IgD-negative memory B cell (primary cell): ENCODE measurements around the gene ZC3H18. TPM values are rescaled to one million over a fixed set of nuclear protein-coding genes. Genes with fewer than 3 reads are reported as not detected.

Experiments
- H3K27ac Mint-ChIP-seq, 3 donors: one replicate each; pipeline ENCODE4 v1.8.0; 2020 to 2022; ENCODE audit warnings: mild to moderate bottlenecking in 3 of 3, mixed read lengths in 3 of 3, moderate library complexity in 1 of 3
- H3K27me3 Mint-ChIP-seq: one replicate; pipeline ENCODE4 v1.8.0; 2021; ENCODE audit warnings: mixed read lengths
- H3K36me3 Mint-ChIP-seq: one replicate; pipeline ENCODE4 v1.8.0; 2020; ENCODE audit warnings: mild to moderate bottlenecking, mixed read lengths
- H3K4me1 Mint-ChIP-seq, 3 donors: one replicate each; pipeline ENCODE4 v1.8.0; 2020 to 2022; ENCODE audit warnings: mixed read lengths in 3 of 3, mild to moderate bottlenecking in 1 of 3
- H3K4me3 Mint-ChIP-seq, 4 donors: one replicate each; pipeline ENCODE4 v1.8.0; 2020 to 2022; ENCODE audit warnings: mild to moderate bottlenecking in 4 of 4, mixed read lengths in 4 of 4, moderate library complexity in 3 of 4
- H3K9me3 Mint-ChIP-seq, 3 donors: one replicate each; pipeline ENCODE4 v1.8.0; 2020 to 2021; ENCODE audit warnings: mixed read lengths in 3 of 3, mild to moderate bottlenecking in 1 of 3
- polyA plus RNA-seq: library from polyadenylated mRNA; unstranded; fragments of 300-500 nt; fragmentation: Illumina TruSeq; gene quantifications from one replicate; pipeline ENCODE4 v1.2.3, GENCODE V29; 2021

The ZC3H18 gene
- polyA plus RNA-seq, 1 donor from 2014 or later: 17.5 TPM

DNA sequence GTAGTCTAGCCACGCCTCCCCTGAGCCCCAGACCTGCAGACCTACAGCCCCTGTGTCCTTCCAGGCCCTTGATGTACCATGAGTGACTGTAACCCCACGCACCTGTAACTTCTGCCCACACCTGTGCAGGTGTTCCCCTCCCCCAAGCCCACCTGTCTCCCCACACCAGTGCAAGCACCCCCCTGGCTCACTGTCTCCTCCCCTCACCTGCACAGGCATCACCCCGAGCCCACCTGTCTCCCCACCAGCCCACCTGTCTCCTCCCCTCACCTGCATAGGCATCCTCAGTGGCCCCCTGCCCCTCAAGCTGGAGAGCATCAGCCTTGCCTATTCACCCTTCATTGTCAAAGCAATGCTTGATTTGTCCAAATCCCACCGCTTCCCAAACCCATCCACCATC, 32.3 kb upstream of the ZC3H18 start:
- peak overlapping the region in 2 of 4 donors; percentile 11 to 28 for H3K4me3 Mint-ChIP-seq
- H3K4me1 Mint-ChIP-seq: peaks cover 3 to 8% (median 4%) of the 10 kb centered on the region in 3 donors
- peaks cover 3% of the 10 kb centered on the region for H3K27me3 Mint-ChIP-seq
- H3K9me3 Mint-ChIP-seq: no peaks in the 10 kb centered on the region
- peak overlapping the region in 1 of 3 donors; percentile 69 for H3K27ac Mint-ChIP-seq
- H3K36me3 Mint-ChIP-seq: peaks cover 1% of the 10 kb centered on the region

DNA sequence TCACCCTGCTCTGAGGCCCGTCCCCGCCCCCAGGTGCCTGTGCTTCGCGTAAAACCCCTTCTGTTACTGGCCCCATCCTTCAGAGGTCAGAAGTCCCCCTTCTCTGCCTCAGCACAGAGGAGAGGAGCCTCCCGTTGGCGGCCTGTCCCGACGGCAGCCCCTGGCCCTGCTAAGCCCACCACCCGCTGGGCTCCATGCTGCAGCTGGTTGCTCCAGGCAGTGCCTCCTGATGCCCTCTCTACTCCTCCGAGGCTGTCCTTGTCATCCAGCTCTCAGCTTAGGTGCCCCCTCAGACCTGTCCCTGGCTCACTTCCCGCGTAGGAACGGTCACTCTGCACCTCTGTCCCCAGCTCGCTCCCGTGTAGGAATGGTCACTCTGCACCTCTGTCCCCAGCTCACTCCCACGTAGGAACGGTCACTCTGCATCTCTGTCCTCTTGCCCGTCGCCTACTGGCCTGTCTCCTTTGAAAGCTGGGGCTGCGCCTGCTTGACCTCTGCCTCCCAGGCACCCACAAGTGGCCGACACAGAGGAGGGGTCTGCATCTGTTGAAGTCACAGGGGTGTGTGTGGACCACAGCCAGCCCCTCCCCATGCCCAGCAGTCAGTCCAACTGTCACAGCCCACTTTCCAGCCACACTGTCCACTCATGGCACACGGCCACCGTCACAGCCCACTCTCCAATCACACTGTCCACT, 31.7 kb upstream of the ZC3H18 start:
- Mint-ChIP-seq H3K27me3 (peaks cover 3% of the 10 kb centered on the region), H3K36me3 (peaks cover 1% of the 10 kb centered on the region), H3K27ac (no peak overlapping the region), H3K9me3 (peaks cover 0 to 6% (median 6%) of the 10 kb centered on the region in 3 donors), H3K4me3 (peak overlapping the region in 1 of 4 donors; percentile 28), H3K4me1 (peaks cover 3 to 8% (median 4%) of the 10 kb centered on the region in 3 donors)

DNA sequence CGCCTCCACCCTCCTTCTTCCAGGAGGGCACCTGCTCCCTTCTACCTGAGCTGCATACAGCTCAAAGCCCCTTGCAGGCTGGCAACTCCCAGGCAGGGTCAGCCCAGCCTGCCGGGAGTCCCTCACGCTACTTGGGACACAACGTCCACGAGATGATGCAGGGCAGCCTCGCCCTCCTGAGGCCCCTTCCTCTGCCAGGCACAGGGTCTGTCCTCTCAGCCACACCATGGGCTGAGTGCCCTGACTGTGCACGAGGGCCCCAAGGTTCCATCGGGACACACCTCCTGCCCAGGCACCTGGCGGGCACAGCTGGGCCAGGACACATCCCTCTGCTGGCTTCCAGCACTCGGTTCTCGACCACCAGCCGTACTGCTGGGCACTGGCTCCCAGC, 30.9 kb upstream of the ZC3H18 start:
- Mint-ChIP-seq H3K27me3 (peaks cover 3% of the 10 kb centered on the region), H3K9me3 (peaks cover 0 to 9% (median 9%) of the 10 kb centered on the region in 3 donors), H3K36me3 (peaks cover 1% of the 10 kb centered on the region), H3K4me1 (peaks cover 3 to 8% (median 4%) of the 10 kb centered on the region in 3 donors), H3K4me3 (no peak overlapping the region), H3K27ac (peak overlapping the region in 1 of 3 donors; percentile 31)

GRCh38 chr16:88539652-88540345, 30.4 kb upstream of the ZC3H18 start:
- H3K4me3 Mint-ChIP-seq: no peak overlapping the region
- peaks cover 1% of the 10 kb centered on the region for H3K36me3 Mint-ChIP-seq
- H3K27ac Mint-ChIP-seq: no peak overlapping the region
- peaks cover 0 to 9% (median 9%) of the 10 kb centered on the region in 3 donors for H3K9me3 Mint-ChIP-seq
- H3K27me3 Mint-ChIP-seq: peaks cover 3% of the 10 kb centered on the region
- peaks cover 3 to 8% (median 4%) of the 10 kb centered on the region in 3 donors for H3K4me1 Mint-ChIP-seq

- H3K4me3 Mint-ChIP-seq: no peak overlapping the region
- H3K27ac Mint-ChIP-seq: no peak overlapping the region
- H3K4me1 Mint-ChIP-seq: peaks cover 3 to 6% (median 4%) of the 10 kb centered on the region in 3 donors
Observed at GRCh38 chr16:88540346-88540977, 29.7 kb upstream of the ZC3H18 start.

DNA sequence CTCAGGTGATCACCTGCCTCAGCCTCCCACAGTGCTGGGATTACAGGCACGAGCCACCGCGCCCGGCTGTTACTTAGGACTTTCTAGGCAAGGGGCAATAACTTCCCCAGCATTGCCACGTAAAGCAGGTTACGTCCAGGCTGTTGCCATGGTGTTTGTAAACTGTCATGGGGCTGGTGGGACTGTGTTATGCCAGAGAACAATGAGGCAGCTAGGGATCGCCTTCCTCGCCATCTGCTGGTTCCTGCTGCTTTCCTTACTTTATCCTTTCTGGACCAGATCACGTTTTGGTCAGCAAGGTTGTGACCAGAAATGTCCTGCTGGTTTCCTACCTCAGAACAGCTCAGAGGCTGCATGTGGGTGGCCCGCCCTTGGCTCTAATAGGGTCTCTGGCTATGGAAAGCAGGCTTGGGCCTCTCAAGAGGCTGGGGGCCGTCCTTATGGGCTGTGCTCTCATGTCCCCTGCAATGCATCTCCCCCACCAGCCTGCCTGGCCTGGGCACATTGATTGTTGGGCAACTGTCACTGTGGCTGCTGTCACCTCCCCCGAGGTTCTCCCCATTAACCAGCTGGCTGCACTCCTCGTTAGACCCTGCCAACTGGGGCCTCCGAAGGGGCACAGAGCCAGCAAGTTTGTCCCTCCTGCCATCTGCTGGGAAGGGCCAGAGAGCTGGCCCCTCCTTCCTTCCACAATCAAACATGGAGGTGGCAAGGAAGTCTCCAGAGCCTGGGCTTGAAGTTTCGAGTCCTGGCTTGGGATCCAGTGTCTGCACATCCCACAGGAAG, 28.2 kb upstream of the ZC3H18 start:
- no peak overlapping the region for H3K4me3 Mint-ChIP-seq
- peaks cover 0 to 9% (median 9%) of the 10 kb centered on the region in 3 donors for H3K9me3 Mint-ChIP-seq
- H3K4me1 Mint-ChIP-seq: no peaks in the 10 kb centered on the region
- H3K27ac Mint-ChIP-seq: no peak overlapping the region
- H3K27me3 Mint-ChIP-seq: peaks cover 10% of the 10 kb centered on the region
- H3K36me3 Mint-ChIP-seq: peaks cover 1% of the 10 kb centered on the region

More at GRCh38 chr16:88540346-88540977, 29.7 kb upstream of the ZC3H18 start:
- Mint-ChIP-seq H3K9me3 (peaks cover 0 to 9% (median 9%) of the 10 kb centered on the region in 3 donors), H3K27me3 (peaks cover 5% of the 10 kb centered on the region), H3K36me3 (peaks cover 1% of the 10 kb centered on the region)

GRCh38 chr16:88543230-88543813, 26.9 kb upstream of the ZC3H18 start:
- H3K27ac Mint-ChIP-seq: peak overlapping the region in 2 of 3 donors; percentile 13 to 32
- peaks cover 1% of the 10 kb centered on the region for H3K36me3 Mint-ChIP-seq
- H3K27me3 Mint-ChIP-seq: peaks cover 10% of the 10 kb centered on the region
- no peaks in the 10 kb centered on the region for H3K4me1 Mint-ChIP-seq
- H3K4me3 Mint-ChIP-seq: peak overlapping the region in 1 of 4 donors; percentile 43
- peaks cover 0 to 9% (median 9%) of the 10 kb centered on the region in 3 donors for H3K9me3 Mint-ChIP-seq

- Mint-ChIP-seq H3K4me1 (peaks cover 5 to 12% (median 7%) of the 10 kb centered on the region in 3 donors), H3K36me3 (peaks cover 1% of the 10 kb centered on the region), H3K4me3 (no peak overlapping the region), H3K27ac (peak overlapping the region in 2 of 3 donors; percentile 48 to 51), H3K27me3 (peaks cover 10% of the 10 kb centered on the region), H3K9me3 (peaks cover 0 to 9% (median 9%) of the 10 kb centered on the region in 3 donors)
Observed at GRCh38 chr16:88545781-88546180, 24.4 kb upstream of the ZC3H18 start.

GRCh38 chr16:88548131-88548874, 21.9 kb upstream of the ZC3H18 start:
- no peak overlapping the region for H3K4me3 Mint-ChIP-seq
- peaks cover 0 to 5% (median 5%) of the 10 kb centered on the region in 3 donors for H3K9me3 Mint-ChIP-seq
- no peaks in the 10 kb centered on the region for H3K36me3 Mint-ChIP-seq
- H3K27me3 Mint-ChIP-seq: peaks cover 8% of the 10 kb centered on the region
- H3K27ac Mint-ChIP-seq: no peak overlapping the region
- peaks cover 7 to 16% (median 8%) of the 10 kb centered on the region in 3 donors for H3K4me1 Mint-ChIP-seq

DNA sequence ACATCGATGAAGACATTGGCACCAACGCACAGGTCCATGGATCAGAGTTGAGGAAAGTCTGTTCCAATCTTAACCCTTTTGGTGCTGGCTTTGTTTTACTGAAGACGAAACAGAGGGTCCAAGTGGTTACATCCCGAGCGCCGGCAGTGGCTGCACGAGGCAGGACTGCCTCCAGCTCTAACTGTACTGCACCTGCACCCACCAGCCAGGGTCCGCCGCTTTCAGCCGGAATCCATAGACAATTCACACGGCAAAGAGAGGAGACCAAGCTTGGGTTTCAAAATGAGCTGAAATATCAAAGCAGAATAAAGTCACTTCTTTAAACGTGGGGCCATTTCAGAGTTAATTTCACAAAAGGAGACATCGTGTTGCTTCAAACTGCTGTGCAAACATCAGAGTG, 21.2 kb upstream of the ZC3H18 start:
- Mint-ChIP-seq H3K4me3 (no peak overlapping the region), H3K4me1 (peaks cover 7 to 16% (median 8%) of the 10 kb centered on the region in 3 donors), H3K36me3 (no peaks in the 10 kb centered on the region), H3K27me3 (peaks cover 8% of the 10 kb centered on the region), H3K27ac (no peak overlapping the region), H3K9me3 (no peaks in the 10 kb centered on the region)

- no peak overlapping the region for H3K27ac Mint-ChIP-seq
- H3K4me1 Mint-ChIP-seq: peaks cover 7 to 16% (median 8%) of the 10 kb centered on the region in 3 donors
- peak overlapping the region in 2 of 4 donors; percentile 66 to 76 for H3K4me3 Mint-ChIP-seq
- H3K27me3 Mint-ChIP-seq: peaks cover 8% of the 10 kb centered on the region
- no peaks in the 10 kb centered on the region for H3K36me3 Mint-ChIP-seq
- no peaks in the 10 kb centered on the region for H3K9me3 Mint-ChIP-seq
Observed at GRCh38 chr16:88549671-88550245, 20.4 kb upstream of the ZC3H18 start.

GRCh38 chr16:88550246-88550661, 19.9 kb upstream of the ZC3H18 start:
- Mint-ChIP-seq H3K4me1 (peaks cover 7 to 16% (median 8%) of the 10 kb centered on the region in 3 donors), H3K27me3 (peaks cover 7% of the 10 kb centered on the region), H3K4me3 (peak overlapping the region in 3 of 4 donors; percentile 30 to 76 (median 66)), H3K36me3 (no peaks in the 10 kb centered on the region), H3K27ac (no peak overlapping the region), H3K9me3 (no peaks in the 10 kb centered on the region)

- Mint-ChIP-seq H3K4me3 (no peak overlapping the region), H3K4me1 (peaks cover 7 to 16% (median 8%) of the 10 kb centered on the region in 3 donors), H3K36me3 (no peaks in the 10 kb centered on the region), H3K27me3 (peaks cover 7% of the 10 kb centered on the region), H3K9me3 (peaks cover 0 to 2% (median 0%) of the 10 kb centered on the region in 3 donors), H3K27ac (no peak overlapping the region)
Observed at GRCh38 chr16:88552166-88552565, 18.0 kb upstream of the ZC3H18 start.
